Trophoblast cell (in vitro differentiated cells and primary cell): Measurements from ENCODE around the gene CASP3.

Experiments
- DNase-seq, 2 donors: peaks; one replicate each; pipeline ENCODE4 v3.0.0-alpha.2; 2016
- H2AFZ ChIP-seq: 2 replicates; pipeline ENCODE4 v1.6.1; 2013; ENCODE audit warnings: low read length, moderate library complexity, mild to moderate bottlenecking; ENCODE audit not compliant: insufficient read depth, poor library complexity
- H2AK5ac ChIP-seq: 2 replicates; pipeline ENCODE4 v1.6.1; 2013; ENCODE audit warnings: mild to moderate bottlenecking, low read length
- H2BK120ac ChIP-seq: 2 replicates; pipeline ENCODE4 v1.6.1; 2013; ENCODE audit warnings: low read length, mild to moderate bottlenecking, moderate library complexity; ENCODE audit not compliant: insufficient read depth, poor library complexity
- H2BK12ac ChIP-seq: 2 replicates; pipeline ENCODE4 v1.6.1; 2013; ENCODE audit warnings: mild to moderate bottlenecking, low read length, moderate library complexity
- H2BK5ac ChIP-seq: 2 replicates; pipeline ENCODE4 v1.6.1; 2013; ENCODE audit warnings: low read length, low read depth, moderate library complexity, mild to moderate bottlenecking; ENCODE audit not compliant: poor library complexity
- H3K14ac ChIP-seq: 2 replicates; pipeline ENCODE4 v1.6.1; 2013; ENCODE audit warnings: mild to moderate bottlenecking, low read length
- H3K18ac ChIP-seq: 2 replicates; pipeline ENCODE4 v1.6.1; 2013; ENCODE audit warnings: mild to moderate bottlenecking, low read length
- H3K23ac ChIP-seq: 2 replicates; pipeline ENCODE4 v1.6.1; 2013; ENCODE audit warnings: low read length
- H3K27ac ChIP-seq: 2 replicates; pipeline ENCODE4 v1.5.1; 2013; ENCODE audit warnings: low read depth, mild to moderate bottlenecking, inconsistent platforms, low read length, moderate library complexity
- H3K27me3 ChIP-seq: 2 replicates; pipeline ENCODE4 v1.6.1; 2013; ENCODE audit warnings: inconsistent platforms, mild to moderate bottlenecking, low read length, moderate library complexity; ENCODE audit not compliant: insufficient read depth
- H3K36me3 ChIP-seq, 2 experiments: 1 replicate in 1 of 2; 2 replicates in 1 of 2; pipeline ENCODE4 v1.6.1; 2013; ENCODE audit warnings: low read length in 2 of 2, mild to moderate bottlenecking in 2 of 2, moderate library complexity in 1 of 2; ENCODE audit not compliant: insufficient read depth in 2 of 2, control insufficient read depth in 1 of 2
- H3K4ac ChIP-seq: 2 replicates; pipeline ENCODE4 v1.6.1; 2013; ENCODE audit warnings: low read depth, mild to moderate bottlenecking, low read length, moderate library complexity
- H3K4me1 ChIP-seq, 2 experiments: 1 replicate in 1 of 2; 2 replicates in 1 of 2; pipeline ENCODE4 v1.6.1; 2013; ENCODE audit warnings: low read length in 2 of 2, mild to moderate bottlenecking in 2 of 2, moderate library complexity in 1 of 2; ENCODE audit not compliant: insufficient read depth in 2 of 2, control insufficient read depth in 1 of 2
- H3K4me2 ChIP-seq: 2 replicates; pipeline ENCODE4 v1.6.1; 2013; ENCODE audit warnings: inconsistent platforms, mild to moderate bottlenecking, low read length, moderate library complexity
- H3K4me3 ChIP-seq: 2 replicates; pipeline ENCODE4 v1.5.1; 2013; ENCODE audit warnings: mild to moderate bottlenecking, low read depth, low read length, inconsistent platforms
- H3K79me1 ChIP-seq: one replicate; pipeline ENCODE4 v1.6.1; 2013; ENCODE audit warnings: low read length
- H3K79me2 ChIP-seq: 2 replicates; pipeline ENCODE4 v1.6.1; 2013; ENCODE audit warnings: low read length, mild to moderate bottlenecking; ENCODE audit not compliant: control insufficient read depth, insufficient read depth, poor library complexity
- H3K9ac ChIP-seq: 2 replicates; pipeline ENCODE4 v1.6.1; 2013; ENCODE audit warnings: mild to moderate bottlenecking, low read length
- H3K9me3 ChIP-seq: 2 replicates; pipeline ENCODE4 v1.6.1; 2013; ENCODE audit warnings: low read depth, mild to moderate bottlenecking, control low read depth, inconsistent platforms, low read length; ENCODE audit not compliant: insufficient read depth
- H4K12ac ChIP-seq: 2 replicates; pipeline ENCODE4 v1.6.1; 2013; ENCODE audit warnings: low read depth, mild to moderate bottlenecking, low read length, moderate library complexity
- H4K8ac ChIP-seq: 2 replicates; pipeline ENCODE4 v1.6.1; 2013; ENCODE audit warnings: low read depth, mild to moderate bottlenecking, low read length, moderate library complexity
- H4K91ac ChIP-seq: one replicate; pipeline ENCODE4 v1.6.1; 2013; ENCODE audit warnings: low read depth, mild to moderate bottlenecking, low read length, moderate library complexity
- WGBS: extraction: QIAGEN DNeasy Blood & Tissue Kit; methylation state at CpG from one replicate; pipeline ENCODE4 v1.1.7; 2013; ENCODE audit warnings: missing lambda C conversion rate; ENCODE audit not compliant: insufficient read length, insufficient coverage; ENCODE audit errors: extremely low coverage; 5-methylcytosine and 5-hydroxymethylcytosine counted together

Gene CASP3

GRCh38 chr4:184641451-184641850 is 7.8 kb downstream of the CASP3 start:
- Histone ChIP-seq H3K79me1 (no peaks in the 10 kb centered on the region), H3K4me3 (no peak overlapping the region), H2BK5ac (no peak overlapping the region), H2BK120ac (no peak overlapping the region), H3K79me2 (peaks cover 1% of the 10 kb centered on the region), H3K4me1 (no peaks in the 10 kb centered on the region), H4K12ac (no peak overlapping the region), H2AFZ (no peak overlapping the region), H3K27ac (no peak overlapping the region), H3K23ac (no peak overlapping the region), H3K18ac (no peak overlapping the region), H3K14ac (no peak overlapping the region), H3K9me3 (no peaks in the 10 kb centered on the region), H2BK12ac (no peak overlapping the region), H3K4ac (no peak overlapping the region), H3K9ac (no peak overlapping the region), H4K91ac (no peak overlapping the region), H3K4me2 (no peak overlapping the region), H4K8ac (no peak overlapping the region), H2AK5ac (no peak overlapping the region), H3K36me3 (peaks cover 7 to 9% of the 10 kb centered on the region in 2 experiments), H3K27me3 (no peaks in the 10 kb centered on the region)
- WGBS = no CpG with 5 or more reads among the region's 5 CpGs
- no peak for DNase-seq

DNA sequence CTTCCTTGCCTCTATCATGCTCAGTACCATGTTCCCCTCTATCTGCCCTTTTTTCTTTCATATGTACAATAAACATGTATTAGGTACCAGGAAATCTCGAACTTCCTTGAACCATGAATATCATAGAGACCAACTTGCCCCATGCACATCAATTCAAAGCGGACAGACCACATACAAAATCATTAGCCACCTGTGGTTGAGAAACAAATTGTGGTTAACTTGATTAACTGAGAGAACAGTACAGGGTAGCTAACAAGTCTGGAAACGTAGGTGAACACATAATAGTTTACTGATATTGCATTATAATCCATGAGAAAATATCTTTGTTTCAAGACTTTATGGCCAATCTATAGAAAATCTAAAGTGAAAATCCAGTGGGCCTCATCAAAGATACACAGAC is 8.2 kb downstream of the CASP3 start:
- H3K27ac ChIP-seq = no peak overlapping the region
- no peaks in the 10 kb centered on the region for H3K9me3 ChIP-seq
- WGBS = no CpG with 5 or more reads among the region's 3 CpGs
- no peak overlapping the region for H4K12ac ChIP-seq
- H3K4me2 ChIP-seq = no peak overlapping the region
- H2BK120ac ChIP-seq = no peak overlapping the region
- H4K91ac ChIP-seq = no peak overlapping the region
- H3K36me3 ChIP-seq = peaks cover 9 to 12% of the 10 kb centered on the region in 2 experiments
- no peak overlapping the region for H3K9ac ChIP-seq
- H2BK12ac ChIP-seq = no peak overlapping the region
- no peak overlapping the region for H3K14ac ChIP-seq
- H3K79me2 ChIP-seq = peaks cover 1% of the 10 kb centered on the region
- H2AK5ac ChIP-seq = no peak overlapping the region
- DNase-seq = no peak
- H4K8ac ChIP-seq = no peak overlapping the region
- no peak overlapping the region for H2AFZ ChIP-seq
- H3K27me3 ChIP-seq = no peaks in the 10 kb centered on the region
- H2BK5ac ChIP-seq = no peak overlapping the region
- H3K18ac ChIP-seq = no peak overlapping the region
- no peak overlapping the region for H3K4ac ChIP-seq
- no peaks in the 10 kb centered on the region for H3K4me1 ChIP-seq
- H3K4me3 ChIP-seq = no peak overlapping the region
- no peak overlapping the region for H3K23ac ChIP-seq
- no peaks in the 10 kb centered on the region for H3K79me1 ChIP-seq

DNA sequence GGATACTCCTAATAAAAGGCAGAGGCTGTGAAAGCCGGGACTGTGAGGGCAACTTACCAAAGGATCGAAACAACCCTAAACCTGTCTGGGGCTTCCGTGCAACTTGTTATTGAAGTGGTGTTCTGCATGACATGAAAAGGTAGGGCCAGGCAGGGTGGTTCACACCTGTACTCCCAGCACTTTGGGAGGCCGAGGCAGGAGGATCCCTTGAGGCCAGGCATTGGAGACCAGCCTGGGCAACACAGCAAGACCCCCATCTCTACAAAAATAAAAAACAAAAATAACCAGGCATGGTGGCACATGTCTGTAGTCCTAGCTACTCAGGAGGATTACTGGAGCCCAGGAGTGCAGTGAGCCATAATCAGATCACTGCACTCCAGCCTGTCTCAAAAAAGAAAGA is 12.3 kb downstream of the CASP3 start:
- no CpG with 5 or more reads among the region's 4 CpGs for WGBS
- DNase-seq = no peak
- H3K18ac ChIP-seq = no peak overlapping the region
- H3K9me3 ChIP-seq = no peaks in the 10 kb centered on the region
- no peak overlapping the region for H2AK5ac ChIP-seq
- no peak overlapping the region for H2BK120ac ChIP-seq
- no peak overlapping the region for H3K9ac ChIP-seq
- H3K4me3 ChIP-seq = no peak overlapping the region
- H3K79me1 ChIP-seq = no peaks in the 10 kb centered on the region
- H2AFZ ChIP-seq = no peak overlapping the region
- peaks cover 18 to 19% of the 10 kb centered on the region in 2 experiments for H3K36me3 ChIP-seq
- no peak overlapping the region for H4K8ac ChIP-seq
- no peak overlapping the region for H3K4me2 ChIP-seq
- no peaks in the 10 kb centered on the region for H3K79me2 ChIP-seq
- no peaks in the 10 kb centered on the region for H3K27me3 ChIP-seq
- H2BK5ac ChIP-seq = no peak overlapping the region
- H3K27ac ChIP-seq = no peak overlapping the region
- H3K4me1 ChIP-seq = no peaks in the 10 kb centered on the region
- H3K14ac ChIP-seq = no peak overlapping the region
- no peak overlapping the region for H4K12ac ChIP-seq
- H3K4ac ChIP-seq = no peak overlapping the region
- no peak overlapping the region for H3K23ac ChIP-seq
- no peak overlapping the region for H2BK12ac ChIP-seq
- H4K91ac ChIP-seq = no peak overlapping the region

- Histone ChIP-seq H3K4me1 (no peaks in the 10 kb centered on the region), H3K79me1 (no peaks in the 10 kb centered on the region)
Measured at GRCh38 chr4:184636144-184636543, 13.1 kb downstream of the CASP3 start.

More at GRCh38 chr4:184636144-184636543, 13.1 kb downstream of the CASP3 start:
- Histone ChIP-seq H3K4ac (no peak overlapping the region), H3K9ac (no peak overlapping the region), H3K4me2 (no peak overlapping the region), H3K79me2 (no peaks in the 10 kb centered on the region), H3K18ac (no peak overlapping the region), H3K9me3 (no peaks in the 10 kb centered on the region), H4K8ac (no peak overlapping the region), H2AK5ac (no peak overlapping the region), H2BK120ac (no peak overlapping the region), H2BK12ac (no peak overlapping the region), H2BK5ac (no peak overlapping the region), H3K27ac (no peak overlapping the region), H4K91ac (no peak overlapping the region), H3K36me3 (peaks cover 19% of the 10 kb centered on the region in 2 experiments), H3K27me3 (no peaks in the 10 kb centered on the region), H3K4me3 (no peak overlapping the region), H4K12ac (no peak overlapping the region), H3K14ac (no peak overlapping the region), H2AFZ (no peak overlapping the region), H3K23ac (no peak overlapping the region)
- no peak for DNase-seq
- WGBS = no CpG with 5 or more reads among the region's 4 CpGs
